Measurements from ENCODE around the gene BCL10. TPM values are rescaled to one million over a fixed set of nuclear protein-coding genes. Genes with fewer than 3 reads are reported as not detected.

BCL10 gene
- total RNA-seq, 1 donor from 2014 or later, result 36.4 TPM

DNA sequence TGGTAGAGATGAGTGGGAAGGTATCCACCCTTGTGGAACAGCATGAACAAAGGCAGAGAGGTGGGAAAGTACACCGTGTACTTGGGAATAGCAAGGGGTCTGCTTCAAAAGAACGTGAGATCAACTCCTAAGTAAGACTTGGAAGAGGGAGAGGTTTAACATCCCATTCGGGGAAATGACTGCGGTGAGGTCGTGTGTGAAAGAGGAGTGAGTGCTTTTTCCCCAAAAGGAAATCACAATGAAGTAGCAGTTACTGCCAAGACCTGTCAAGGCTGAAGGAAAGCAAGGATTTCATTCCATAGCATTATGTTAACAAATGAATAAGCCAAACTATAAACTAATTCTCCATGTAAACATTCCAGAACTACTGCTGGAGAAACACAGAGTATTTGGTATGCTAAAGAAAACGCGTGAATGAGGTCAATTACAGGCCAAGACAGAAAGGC, 55.7 kb downstream of the BCL10 start:
- Histone ChIP-seq H3K4me1 (ENCODE audit: insufficient read depth, low read length) (no peaks in the 10 kb centered on the region), H3K4me2 (ENCODE audit: low read length) (no peak overlapping the region), H3K27me3 (ENCODE audit: insufficient read depth, low read length) (peaks cover 5% of the 10 kb centered on the region), H3K79me2 (ENCODE audit: insufficient read depth, low read length) (no peaks in the 10 kb centered on the region), H3K36me3 (ENCODE audit: insufficient read depth, low read length) (no peaks in the 10 kb centered on the region), H4K20me1 (ENCODE audit: insufficient read depth, low read length) (no peaks in the 10 kb centered on the region), H3K4me3 (ENCODE audit: insufficient read depth, low read depth, low read length) (no peak overlapping the region), H2AFZ (ENCODE audit: low read depth, low read length) (no peak overlapping the region), H3K9ac (ENCODE audit: low read length) (no peak overlapping the region), H3K27ac (ENCODE audit: low read depth, low read length) (no peak overlapping the region), H3K9me3 (ENCODE audit: insufficient read depth, low read depth, low read length) (no peaks in the 10 kb centered on the region)
- Mint-ChIP-seq H3K36me3 (ENCODE audit: low read depth, unreplicated experiment) (no peaks in the 10 kb centered on the region), H3K4me3 (ENCODE audit: unreplicated experiment) (no peak overlapping the region), H3K4me1 (ENCODE audit: low read depth, unreplicated experiment) (peaks cover 8% of the 10 kb centered on the region), H3K9me3 (ENCODE audit: unreplicated experiment) (no peaks in the 10 kb centered on the region), H3K27ac (ENCODE audit: unreplicated experiment) (no peak overlapping the region), H3K27me3 (ENCODE audit: low read depth, unreplicated experiment) (no peaks in the 10 kb centered on the region)
- no peak for TF ChIP-seq EZH2 (IDR thresholded peaks at IDR 0.05; ENCODE audit: insufficient read depth, low read length)
- TF ChIP-seq, protein P1, sequence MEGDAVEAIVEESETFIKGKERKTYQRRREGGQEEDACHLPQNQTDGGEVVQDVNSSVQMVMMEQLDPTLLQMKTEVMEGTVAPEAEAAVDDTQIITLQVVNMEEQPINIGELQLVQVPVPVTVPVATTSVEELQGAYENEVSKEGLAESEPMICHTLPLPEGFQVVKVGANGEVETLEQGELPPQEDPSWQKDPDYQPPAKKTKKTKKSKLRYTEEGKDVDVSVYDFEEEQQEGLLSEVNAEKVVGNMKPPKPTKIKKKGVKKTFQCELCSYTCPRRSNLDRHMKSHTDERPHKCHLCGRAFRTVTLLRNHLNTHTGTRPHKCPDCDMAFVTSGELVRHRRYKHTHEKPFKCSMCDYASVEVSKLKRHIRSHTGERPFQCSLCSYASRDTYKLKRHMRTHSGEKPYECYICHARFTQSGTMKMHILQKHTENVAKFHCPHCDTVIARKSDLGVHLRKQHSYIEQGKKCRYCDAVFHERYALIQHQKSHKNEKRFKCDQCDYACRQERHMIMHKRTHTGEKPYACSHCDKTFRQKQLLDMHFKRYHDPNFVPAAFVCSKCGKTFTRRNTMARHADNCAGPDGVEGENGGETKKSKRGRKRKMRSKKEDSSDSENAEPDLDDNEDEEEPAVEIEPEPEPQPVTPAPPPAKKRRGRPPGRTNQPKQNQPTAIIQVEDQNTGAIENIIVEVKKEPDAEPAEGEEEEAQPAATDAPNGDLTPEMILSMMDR (IDR thresholded peaks at IDR 0.05; ENCODE audit: insufficient read depth, low read depth, low read length), result no peak
- DNase-seq (ENCODE audit: low read depth) (peak; percentile 23), FAIRE-seq (no peak)

DNA sequence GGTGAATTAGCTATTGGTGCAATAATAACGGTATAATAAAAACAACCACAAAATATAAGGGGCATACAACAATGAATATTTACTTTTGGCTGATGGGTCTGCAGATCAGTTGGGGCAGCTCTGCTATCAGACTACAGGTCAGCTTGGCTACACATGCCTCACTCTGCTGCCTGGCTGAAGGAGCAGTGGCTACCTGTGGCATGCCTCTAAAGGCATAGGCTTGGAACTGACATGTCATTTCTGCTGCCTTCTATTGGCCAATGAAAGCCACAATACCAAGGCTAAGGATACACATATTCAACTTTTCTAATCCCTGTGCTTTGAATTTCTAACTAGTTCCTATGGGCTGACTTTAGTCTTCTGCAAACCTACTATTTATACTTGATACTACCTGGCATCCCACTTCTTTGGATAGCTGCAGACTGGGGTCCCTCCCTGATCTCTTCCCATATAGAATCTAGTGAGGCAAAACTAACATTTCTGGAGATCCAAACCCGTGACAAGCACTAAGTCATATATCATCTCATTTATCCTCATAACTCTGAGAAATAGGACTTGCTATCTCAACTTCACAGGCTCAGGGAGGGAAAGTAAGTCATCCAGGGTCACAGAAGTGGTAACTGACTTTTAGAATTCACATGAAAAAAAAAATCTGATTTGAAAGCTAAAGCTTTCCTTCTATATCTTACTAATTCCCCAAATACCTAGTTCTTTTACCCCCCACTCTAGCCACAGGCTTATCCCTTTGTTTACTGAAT, 56.4 kb downstream of the BCL10 start:
- Histone ChIP-seq H4K20me1 (ENCODE audit: insufficient read depth, low read length) (no peaks in the 10 kb centered on the region), H3K36me3 (ENCODE audit: insufficient read depth, low read length) (no peaks in the 10 kb centered on the region), H3K4me1 (ENCODE audit: insufficient read depth, low read length) (no peaks in the 10 kb centered on the region), H3K9me3 (ENCODE audit: insufficient read depth, low read depth, low read length) (no peaks in the 10 kb centered on the region), H3K27me3 (ENCODE audit: insufficient read depth, low read length) (peaks cover 9% of the 10 kb centered on the region), H3K79me2 (ENCODE audit: insufficient read depth, low read length) (no peaks in the 10 kb centered on the region), H3K9ac (ENCODE audit: low read length) (no peak overlapping the region), H3K27ac (ENCODE audit: low read depth, low read length) (no peak overlapping the region), H3K4me2 (ENCODE audit: low read length) (no peak overlapping the region), H3K4me3 (ENCODE audit: insufficient read depth, low read depth, low read length) (no peak overlapping the region), H2AFZ (ENCODE audit: low read depth, low read length) (no peak overlapping the region)
- DNase-seq (ENCODE audit: low read depth) (no peak), FAIRE-seq (no peak)
- peaks cover 1% of the 10 kb centered on the region for H3K4me1 Mint-ChIP-seq (ENCODE audit: low read depth, unreplicated experiment)
- H3K4me3 Mint-ChIP-seq (ENCODE audit: unreplicated experiment), result no peak overlapping the region
- no peaks in the 10 kb centered on the region for H3K9me3 Mint-ChIP-seq (ENCODE audit: unreplicated experiment)
- no peaks in the 10 kb centered on the region for H3K27me3 Mint-ChIP-seq (ENCODE audit: low read depth, unreplicated experiment)
- no peak overlapping the region for H3K27ac Mint-ChIP-seq (ENCODE audit: unreplicated experiment)
- TF ChIP-seq EZH2 (IDR thresholded peaks at IDR 0.05; ENCODE audit: insufficient read depth, low read length), result no peak
- TF ChIP-seq, protein P1 (IDR thresholded peaks at IDR 0.05; ENCODE audit: insufficient read depth, low read depth, low read length), result no peak
- no peaks in the 10 kb centered on the region for H3K36me3 Mint-ChIP-seq (ENCODE audit: low read depth, unreplicated experiment)

DNA sequence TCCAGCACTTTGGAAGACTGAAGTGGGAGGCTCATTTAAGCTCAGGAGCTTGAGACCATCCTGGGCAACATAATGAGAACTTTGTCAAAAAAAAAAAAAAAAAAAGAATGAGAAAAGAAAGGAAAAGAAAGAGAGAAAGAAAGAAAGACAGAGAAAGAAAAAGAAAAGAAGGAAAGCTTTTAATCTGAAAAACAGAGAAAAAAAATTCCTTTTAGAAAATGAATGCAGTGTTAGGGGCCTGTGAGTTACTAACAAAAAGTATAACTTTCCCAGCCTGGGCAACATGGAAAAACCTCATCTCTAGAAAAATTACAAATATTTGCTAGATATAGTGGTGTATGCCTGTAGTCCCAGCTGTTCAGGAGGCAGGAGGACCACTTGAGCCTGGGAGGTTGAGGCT, 59.7 kb downstream of the BCL10 start:
- Histone ChIP-seq H3K27ac (ENCODE audit: low read depth, low read length) (no peak overlapping the region), H3K27me3 (ENCODE audit: insufficient read depth, low read length) (peaks cover 9% of the 10 kb centered on the region), H2AFZ (ENCODE audit: low read depth, low read length) (no peak overlapping the region), H3K79me2 (ENCODE audit: insufficient read depth, low read length) (no peaks in the 10 kb centered on the region), H3K4me2 (ENCODE audit: low read length) (no peak overlapping the region), H3K9me3 (ENCODE audit: insufficient read depth, low read depth, low read length) (no peaks in the 10 kb centered on the region), H3K9ac (ENCODE audit: low read length) (no peak overlapping the region), H4K20me1 (ENCODE audit: insufficient read depth, low read length) (no peaks in the 10 kb centered on the region), H3K36me3 (ENCODE audit: insufficient read depth, low read length) (no peaks in the 10 kb centered on the region), H3K4me1 (ENCODE audit: insufficient read depth, low read length) (no peaks in the 10 kb centered on the region), H3K4me3 (ENCODE audit: insufficient read depth, low read depth, low read length) (no peak overlapping the region)
- Mint-ChIP-seq H3K36me3 (ENCODE audit: low read depth, unreplicated experiment) (no peaks in the 10 kb centered on the region), H3K4me3 (ENCODE audit: unreplicated experiment) (no peak overlapping the region), H3K9me3 (ENCODE audit: unreplicated experiment) (no peaks in the 10 kb centered on the region), H3K27me3 (ENCODE audit: low read depth, unreplicated experiment) (no peaks in the 10 kb centered on the region), H3K4me1 (ENCODE audit: low read depth, unreplicated experiment) (no peaks in the 10 kb centered on the region), H3K27ac (ENCODE audit: unreplicated experiment) (no peak overlapping the region)
- DNase-seq (ENCODE audit: low read depth), result no peak
- TF ChIP-seq, protein P1 (IDR thresholded peaks at IDR 0.05; ENCODE audit: insufficient read depth, low read depth, low read length), result no peak
- no peak for TF ChIP-seq EZH2 (IDR thresholded peaks at IDR 0.05; ENCODE audit: insufficient read depth, low read length)
- FAIRE-seq, result no peak

Measured in astrocyte (in vitro differentiated cells and primary cell).